ENCODE results near the gene NT5DC1.

The NT5DC1 gene

DNA sequence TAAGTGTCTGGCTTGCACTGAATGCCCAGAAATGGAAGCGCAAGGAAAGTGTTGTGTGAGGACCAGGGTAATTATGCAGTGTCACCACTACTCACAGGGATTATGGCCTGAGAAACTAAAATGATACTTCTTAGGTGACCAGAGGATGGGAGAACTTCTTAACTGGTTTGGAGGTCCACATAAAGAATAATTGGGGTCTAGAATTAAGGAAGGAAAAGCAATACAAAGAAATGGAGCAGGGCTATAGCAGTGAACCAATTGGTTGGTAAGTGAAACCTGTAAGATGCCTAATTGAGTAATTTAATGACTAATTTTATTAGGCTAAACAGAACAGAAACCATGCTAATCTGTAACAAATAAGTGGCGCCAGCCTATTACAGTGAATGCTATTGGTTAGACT, 147.9 kb downstream of the NT5DC1 start:
- no peak for DNase-seq

DNA sequence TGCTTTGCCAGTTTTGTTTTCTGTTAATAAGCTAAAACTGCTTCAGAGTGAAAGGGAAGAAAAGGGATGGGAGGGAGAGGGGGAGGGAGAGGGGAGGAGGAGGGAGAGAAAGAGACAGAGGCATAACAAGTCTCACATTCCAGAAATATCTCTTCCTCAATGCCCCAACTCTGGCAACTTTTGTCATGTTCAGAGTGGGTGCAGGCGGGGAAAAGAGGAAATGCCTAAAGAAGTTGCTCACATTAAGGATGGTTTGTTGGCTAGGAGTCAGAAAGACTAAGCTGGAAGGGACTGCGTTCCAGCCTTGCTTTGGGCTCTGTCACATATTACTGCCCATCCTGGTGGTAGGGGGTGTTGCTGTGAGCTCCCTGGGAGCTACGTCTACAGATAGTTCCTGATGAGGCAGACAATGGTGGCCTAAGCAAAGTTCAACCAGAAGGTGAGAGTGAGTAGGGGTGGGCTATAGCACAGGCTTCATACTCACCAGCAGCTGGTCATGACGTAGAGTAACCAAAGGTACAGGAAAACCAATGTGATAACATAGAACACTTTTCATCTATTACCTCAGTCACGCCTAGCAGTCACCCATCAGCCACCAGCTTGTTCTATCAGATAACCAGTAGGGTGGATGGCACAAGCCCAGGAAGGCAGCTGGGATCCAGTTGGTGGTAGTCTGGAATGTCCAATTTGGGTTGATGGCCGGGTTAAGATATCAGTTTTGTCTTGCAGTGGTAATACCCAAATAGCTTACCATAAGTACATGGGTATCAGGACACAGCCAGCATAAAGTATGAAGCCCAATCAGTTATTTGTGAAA, 151.1 kb downstream of the NT5DC1 start:
- peak; percentile 35 for DNase-seq

DNA sequence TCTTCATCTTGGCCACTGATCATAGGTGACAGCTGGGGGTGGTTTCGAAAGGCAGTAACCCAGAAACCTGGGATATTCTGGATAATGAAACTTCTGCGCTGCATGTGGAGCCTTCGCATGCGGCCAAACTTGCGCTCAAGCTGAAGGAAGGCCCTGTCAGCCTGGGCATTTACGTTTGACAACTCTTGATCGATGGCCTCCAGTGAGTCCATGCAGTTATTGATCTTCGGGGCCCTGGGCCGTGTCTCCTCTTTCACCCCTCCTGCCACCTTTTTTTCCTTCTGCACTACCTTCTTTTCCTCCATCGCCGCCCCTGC, 152.5 kb downstream of the NT5DC1 start:
- no peak for DNase-seq

DNA sequence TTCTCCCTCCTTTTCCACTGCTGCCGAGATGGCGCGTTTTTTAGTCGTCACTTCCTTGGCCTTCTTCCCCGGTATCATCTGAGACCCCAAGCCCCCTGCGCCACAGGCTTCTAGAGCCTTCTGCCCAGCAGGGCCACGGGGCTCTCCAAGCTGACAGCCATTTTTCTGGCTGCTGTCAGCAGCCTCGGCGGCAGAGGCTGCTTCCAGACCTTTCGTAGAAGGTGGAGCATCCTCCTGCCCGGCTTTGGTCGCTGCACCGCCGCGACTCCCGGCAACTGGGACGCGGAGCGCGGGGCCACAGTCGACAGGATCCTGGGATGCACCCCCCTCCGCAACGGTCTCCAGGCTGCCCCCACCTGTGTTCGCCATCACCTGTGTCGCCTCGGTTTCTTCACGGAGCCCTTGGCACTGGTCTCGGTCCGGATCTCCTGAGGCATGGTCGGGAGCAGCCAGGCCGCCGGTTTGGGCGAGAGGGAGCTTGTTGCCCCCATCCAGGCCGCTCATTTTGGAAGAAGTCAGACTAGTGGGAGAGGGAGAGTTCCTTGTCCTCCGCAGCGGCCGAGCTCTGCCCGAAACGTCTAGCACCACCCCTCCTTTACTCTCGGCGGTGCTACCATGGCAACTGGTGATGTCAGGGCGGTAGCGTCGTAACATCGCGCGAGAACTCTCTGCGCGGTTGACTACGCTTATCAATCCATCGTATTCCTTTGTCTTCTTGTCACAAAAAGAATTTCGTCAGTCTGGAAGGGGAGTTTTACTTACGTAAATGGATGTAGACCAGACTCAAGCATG, 153.0 kb downstream of the NT5DC1 start, which contains the start of gene TSPYL4:
TSPYL4 (minus strand) TSS at position 571 of the 792 bp plus-strand sequence; CDS start at position 504, 67 bp downstream.
- DNase-seq = peak; percentile 96

DNA sequence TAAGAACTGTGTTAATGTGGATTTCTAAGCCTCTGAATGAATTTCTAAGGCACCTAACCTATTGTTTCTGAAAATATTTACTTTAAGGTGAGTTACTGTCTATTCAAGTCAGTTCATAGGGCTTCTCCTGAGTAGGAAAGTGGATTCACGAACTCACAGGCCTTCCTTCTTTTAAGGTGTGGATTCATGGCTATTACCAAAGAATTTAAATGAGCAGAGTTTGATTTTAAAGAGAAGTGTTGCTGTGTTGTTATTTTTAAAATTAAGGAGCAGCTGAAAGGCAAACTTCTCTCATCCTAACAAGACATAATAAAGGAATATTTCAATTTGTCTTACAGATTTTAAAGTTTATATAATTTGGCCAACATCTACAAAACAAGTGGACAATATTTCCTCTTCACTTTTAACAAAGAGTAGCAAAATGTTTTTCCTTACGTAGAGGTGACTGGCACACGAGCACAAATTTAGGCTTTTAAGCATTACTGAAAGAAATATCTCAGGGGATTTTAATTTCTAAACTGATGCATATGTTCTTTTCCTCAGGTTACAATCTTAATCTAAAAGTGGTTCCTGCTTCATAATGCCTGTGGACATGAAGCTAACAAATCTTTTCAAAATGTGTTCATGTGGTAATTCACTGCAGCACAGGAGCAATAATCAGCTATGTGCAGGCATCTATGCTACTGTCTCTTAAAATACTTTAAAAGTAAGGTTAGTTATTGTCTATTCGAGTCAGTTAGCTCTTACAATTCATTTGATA, 153.8 kb downstream of the NT5DC1 start:
- DNase-seq = no peak

DNA sequence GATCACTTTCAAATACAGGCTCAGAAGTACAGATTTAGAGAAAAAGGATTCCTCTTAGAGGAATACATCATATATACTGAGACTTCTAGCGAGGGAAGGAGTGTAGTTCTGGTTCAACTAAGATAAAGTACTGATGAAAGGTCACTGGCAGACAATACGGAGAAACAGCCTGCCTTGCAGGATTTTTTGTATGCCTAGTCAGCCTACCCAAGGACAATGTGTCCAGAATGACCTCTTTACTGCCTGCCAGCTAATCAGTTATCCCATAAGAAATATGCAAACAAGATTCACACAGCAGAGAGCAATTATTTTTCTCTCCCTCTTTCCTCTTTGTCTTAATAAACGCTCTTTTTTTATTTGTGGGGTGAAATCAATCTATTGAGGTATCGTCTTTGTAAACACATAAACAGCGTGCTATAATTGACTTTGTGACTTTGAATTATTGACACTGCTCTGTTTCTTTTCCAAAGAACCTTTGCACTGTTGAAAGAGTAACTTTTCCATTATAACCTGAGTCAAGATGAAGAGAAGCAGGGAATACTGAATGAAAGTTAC, 154.7 kb downstream of the NT5DC1 start:
- no peak for DNase-seq

DNA sequence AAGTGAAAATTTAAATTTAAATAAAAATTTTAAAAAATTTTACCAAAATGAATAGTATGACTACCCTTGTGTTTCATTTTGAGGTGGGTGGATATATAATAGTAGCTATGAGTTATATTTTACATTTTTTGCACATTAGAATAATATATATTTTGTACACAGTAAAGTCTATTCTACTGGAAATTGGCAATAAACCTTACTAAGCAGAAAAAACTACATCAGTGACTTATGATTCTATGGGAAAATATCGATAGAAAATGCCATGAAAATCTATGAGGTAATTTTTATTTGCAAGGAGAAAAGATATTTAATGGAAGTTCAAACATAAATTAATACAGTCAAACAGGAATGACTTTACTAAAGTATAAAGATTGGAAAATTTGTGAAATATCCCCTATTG, 156.0 kb downstream of the NT5DC1 start:
- no peak for DNase-seq

DNA sequence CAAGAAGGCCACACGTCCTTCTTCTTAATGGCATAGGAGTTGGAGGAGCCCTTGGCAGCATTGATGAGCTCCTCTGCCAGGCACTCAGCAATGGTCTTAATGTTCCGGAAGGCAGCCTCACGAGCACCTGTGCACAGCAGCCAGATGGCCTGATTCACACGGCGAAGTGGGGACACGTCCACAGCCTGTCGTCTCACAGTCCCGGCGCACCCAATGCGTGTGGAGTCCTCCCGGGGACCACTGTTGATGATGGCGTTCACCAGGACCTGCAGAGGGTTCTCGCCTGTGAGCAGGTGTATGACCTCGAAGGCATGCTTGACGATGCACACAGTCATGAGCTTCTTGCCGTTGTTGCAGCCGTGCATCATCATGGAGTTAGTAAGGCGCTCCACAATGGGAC, 157.9 kb downstream of the NT5DC1 start:
- no peak for DNase-seq

DNA sequence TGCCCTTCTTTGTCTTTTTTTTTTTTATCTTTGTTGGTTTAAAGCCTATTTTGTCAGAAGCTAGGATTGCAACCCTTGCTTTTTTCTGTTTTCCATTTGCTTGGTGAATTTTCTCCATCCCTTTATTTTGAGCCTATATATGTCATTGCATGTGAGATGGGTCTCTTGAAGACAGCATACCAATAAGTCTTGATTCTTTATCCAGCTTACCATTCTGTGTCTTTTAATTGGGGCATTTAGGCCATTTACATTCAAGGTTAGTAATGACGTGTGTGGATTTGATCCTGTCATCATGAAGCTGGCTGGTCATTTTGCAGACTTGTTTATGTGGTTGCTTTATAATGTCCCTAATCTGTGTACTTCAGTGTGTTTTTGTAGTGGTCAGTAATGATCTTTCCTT, 162.7 kb downstream of the NT5DC1 start:
- DNase-seq = no peak

DNA sequence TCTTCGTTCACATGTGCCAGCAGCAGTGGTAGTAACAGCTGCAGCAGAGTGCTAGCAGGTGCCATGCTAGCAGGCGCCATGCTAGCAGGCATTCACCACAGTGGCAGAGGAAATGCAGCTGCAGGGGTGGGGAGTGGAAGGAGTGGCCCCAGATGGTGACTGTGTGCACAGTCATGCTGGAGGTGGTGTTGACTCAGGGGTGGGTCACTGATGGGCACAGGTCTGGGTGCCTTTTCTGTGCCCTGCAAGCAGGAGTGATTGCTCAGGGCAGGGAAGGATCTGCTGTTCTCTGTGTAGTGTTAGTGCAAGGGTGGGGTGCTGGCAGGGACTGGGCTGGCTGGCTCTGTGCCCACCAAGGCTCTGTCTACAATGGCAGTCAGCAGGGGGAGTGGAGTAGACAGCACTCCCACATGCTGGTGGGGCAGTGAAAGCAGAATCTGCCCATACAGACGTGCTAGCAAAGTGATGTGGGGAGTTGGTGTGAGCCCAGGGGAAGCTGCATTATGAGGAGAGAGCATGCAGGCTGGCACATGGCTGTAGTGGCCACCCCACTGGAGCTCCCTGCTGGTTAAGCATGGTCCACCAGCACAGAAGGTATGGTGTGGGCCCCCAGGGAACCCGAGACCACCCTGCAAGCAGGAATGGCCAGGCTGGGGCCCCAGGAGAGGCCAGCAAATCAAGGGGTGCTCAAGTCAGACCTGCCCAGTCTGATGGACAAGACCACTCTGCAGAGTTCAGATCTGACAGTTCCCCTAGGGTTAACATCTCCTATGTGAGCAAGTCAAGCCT, 164.6 kb downstream of the NT5DC1 start:
- DNase-seq = no peak

DNA sequence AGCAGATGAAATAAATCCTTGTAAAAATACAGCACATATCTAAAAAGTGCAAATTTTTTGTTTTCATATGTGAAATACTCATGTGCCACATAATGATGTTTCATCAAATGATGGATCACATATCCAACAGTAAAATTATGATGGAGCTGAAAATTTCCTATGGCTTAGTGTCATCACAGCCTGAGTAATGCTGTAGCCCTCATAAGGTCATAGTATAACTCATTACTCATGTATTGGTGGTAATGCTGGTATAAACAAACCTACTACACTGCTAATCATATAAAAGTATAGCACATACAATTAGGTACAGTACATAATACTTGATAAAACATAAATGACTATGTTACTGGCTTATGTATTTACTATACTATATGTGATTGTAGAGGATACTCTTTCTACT, 166.2 kb downstream of the NT5DC1 start:
- DNase-seq = no peak

DNA sequence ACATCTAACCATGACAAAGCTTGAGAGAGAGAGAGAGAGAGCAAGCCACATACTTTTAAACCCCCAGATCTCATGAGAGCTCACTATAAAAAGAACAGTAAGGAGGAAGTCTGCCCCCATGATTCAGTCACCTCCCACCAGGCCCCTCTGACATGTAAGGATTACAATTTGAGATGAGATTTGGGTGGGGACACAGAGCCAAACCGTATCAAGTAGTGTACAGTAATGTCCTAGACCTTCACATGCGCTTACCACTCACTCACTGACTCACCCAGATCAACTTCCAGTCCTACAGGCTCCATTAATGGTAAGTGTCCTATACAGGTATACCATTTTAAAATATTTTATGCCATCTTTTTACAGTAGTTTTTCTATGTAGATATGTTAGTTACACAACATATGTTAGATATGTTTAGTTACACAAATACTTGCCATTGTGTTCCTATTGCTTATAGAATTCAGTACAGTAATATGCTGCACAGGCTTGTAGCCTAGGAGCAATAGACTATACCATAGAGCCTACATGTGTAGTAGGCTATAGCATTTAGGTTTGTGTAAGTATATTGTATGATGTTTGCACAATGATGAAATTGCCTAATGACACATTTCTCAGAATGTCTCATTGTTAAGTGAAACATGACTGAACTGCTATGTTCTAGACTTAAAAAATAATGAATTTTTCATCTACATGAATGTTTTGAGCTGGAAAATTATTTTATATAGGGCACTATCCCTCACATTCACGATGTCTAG, 167.4 kb downstream of the NT5DC1 start:
- DNase-seq = no peak

DNA sequence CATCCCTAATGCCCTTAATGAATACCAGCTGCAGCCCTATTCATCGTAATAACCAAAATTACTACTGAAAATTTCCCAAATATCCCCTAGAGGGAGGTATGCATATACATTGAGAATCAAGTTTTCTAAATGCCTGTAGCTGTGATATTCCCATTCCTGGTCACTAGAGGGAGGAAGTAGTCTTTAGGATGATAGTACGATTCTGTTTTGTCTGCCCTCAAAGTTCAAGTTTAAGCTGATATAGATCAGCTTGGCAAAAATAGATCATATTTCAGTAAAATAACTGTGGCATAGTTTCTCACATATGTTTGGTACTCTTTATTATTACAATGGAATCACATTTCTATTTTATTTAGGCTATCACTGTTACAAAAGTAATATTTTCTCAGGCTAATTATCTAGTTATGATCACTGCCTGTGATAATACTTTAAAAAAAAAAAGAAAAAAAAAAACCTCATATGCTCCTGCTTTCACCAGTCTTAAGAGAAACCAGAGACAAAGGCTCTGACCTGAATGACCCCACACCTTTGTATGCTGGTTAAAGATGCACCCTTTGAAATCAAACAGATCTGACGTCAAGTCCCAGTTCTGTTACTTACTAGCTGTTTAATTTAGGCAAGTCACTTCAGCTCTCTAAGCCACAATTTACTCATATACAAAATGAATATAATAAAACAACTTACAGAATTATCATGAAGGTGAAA, 168.1 kb downstream of the NT5DC1 start:
- peak; percentile 81 for DNase-seq

DNA sequence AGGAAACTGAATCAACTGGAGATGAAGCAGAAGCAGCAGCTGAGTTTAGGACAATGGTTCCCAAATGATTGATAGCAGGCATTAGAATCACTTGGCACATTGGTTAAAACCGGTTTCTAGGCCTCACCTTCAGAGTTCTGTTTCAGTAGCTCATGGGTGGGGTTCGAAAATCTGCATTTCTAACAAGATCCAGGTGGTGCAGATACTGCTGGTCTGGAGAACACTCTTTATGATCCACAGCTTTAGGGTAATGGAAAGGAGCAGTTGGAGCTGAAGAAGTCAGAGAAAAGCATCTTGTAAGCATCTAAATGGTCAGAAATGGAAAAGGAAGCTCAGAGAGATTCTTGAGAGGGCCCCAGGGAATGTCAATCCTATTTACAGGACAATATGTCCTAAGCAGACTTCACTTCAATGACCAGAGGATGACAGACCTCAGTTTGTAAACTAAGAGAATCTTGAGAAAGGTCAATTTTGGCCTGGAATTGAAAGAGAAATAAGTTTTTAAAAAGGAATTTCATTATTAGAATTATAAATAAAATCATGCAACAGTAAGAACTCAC, 170.6 kb downstream of the NT5DC1 start:
- no peak for DNase-seq

DNA sequence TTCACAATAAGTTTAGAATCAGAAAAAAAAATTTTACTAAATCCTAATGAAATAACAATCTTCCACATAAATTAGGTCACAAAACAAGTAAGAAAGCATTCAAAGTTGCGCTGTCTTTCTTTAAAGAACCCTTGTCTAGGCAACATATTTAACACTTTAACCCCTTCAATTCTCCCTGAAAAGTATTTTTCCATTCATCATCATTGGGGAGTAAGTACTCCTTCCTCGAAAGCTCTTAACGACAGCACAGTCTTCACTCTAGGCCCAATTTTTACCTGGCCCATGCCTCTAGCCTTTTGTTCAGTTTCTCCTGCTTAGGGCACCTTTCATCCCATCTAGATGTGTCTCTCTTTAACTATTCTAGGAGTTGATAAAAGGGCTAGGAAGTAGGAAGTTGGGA, 176.5 kb downstream of the NT5DC1 start:
- DNase-seq = no peak

DNA sequence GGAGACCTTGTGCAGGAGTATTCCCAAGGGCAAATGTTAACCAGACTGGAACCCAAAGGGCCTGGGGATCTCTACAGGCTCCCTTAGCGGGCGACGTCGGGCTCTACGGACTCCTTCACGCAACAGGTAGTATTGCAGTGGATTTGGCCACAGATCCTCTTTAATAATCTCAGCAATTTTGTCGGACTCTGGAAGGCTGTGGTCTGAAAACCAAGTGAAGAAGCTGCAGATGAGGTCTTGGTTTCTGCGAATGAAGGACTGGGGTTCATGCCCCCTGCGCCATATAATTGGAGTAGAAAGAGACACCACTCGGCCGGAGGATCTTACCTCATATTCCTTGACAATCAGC, 177.8 kb downstream of the NT5DC1 start:
- no peak for DNase-seq

DNA sequence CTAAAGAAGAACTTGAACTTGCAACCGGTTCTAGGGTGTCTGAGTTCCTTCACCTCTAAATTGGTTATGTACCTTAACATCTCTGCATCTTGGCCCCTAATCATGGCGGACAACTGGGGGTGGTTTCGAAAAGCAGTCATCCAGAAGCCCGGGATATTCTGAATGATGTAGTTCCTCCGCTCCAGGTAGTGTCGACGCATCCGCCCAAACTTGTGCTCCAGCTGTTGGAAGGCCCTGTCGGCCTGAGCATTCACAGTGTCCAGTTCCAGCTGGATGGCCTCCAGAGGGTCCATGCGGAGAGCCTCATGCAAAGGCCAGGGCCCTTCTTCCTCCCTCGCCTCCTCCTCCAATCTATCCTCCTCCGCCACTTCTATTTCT, 178.2 kb downstream of the NT5DC1 start:
- DNase-seq = no peak

DNA sequence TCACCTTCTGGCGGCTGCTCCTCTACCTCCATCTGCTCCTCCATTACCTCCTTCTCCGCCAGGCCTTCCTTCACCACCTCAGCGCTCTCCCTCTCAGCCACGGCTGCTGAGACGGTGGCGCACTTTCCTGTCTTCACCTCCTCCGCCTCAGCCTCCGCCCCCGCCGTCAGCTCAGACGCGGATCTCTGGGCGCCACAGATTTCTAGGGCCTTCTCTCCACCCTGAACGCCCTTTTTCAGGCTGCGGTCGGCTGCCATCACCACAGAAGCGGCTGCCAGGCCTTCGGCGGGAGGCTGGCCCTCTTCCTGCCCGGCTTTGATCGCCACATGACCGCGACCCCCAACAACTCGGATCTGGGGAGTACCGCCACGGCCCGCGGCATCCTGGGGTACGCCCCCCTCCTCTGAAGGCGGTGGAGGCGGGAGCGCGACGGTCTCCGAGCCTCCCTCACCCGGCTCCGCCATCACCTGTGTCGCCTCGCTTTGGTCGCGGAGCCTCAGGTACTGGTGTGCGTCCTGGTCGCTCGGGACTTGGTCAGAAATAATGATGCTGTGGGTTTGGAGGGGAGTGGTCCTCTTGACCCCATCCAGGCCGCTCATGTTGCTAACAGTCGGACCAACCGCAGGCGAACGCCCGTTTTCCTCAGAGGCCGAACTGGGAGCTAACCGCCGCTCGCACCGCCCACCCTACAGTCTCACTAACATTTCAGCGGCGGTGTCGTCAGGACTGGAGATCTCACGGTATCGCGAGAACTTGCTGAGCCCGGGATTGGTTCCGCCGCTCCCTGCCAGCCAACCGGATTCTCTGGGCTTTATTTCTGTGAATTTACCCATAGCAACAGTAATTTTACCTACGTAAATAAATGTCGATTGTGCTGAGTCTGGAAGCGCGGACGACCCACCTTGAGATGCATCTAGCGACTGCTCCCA, 178.8 kb downstream of the NT5DC1 start, which contains the start of gene TSPYL1:
TSPYL1 (minus strand) TSS at position 699 of the 929 bp plus-strand sequence; CDS start at position 599, 100 bp downstream.
- DNase-seq = peak; percentile 98

DNA sequence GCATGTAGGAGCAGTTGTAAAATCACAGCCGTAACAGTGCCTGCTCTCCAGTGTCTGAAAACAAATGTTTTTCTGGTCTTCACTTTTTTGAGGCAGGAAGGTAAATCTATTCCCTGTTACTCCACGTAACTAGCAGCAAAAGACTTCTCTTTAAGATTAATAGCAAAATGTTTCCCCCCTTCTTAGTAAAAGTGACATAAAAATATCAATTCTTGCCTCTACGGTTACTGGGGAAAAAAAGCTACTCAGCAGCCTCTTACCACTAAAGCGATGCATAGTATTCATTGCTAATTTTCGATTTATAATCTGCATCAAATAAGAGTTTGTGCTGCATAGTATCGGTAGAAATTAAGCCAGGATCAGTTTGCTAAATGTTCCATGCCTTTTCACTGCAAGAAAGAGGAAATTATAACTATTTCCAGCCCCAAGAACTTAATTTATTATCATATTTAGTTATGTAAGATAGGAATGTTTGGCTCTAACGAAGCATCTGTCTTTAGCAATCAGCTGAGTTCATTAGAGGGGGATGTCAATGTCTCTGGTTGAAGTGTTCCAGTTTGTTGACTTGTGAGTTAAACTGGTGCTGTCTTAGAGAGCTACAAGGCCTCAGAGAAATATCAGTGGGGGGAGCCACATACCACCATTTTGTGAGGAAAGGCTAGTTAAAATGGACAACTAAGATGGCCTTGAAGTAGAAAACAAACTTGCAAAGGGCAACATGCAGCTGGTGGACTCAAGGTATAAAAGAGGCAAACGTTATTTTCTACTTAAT, 179.7 kb downstream of the NT5DC1 start:
- no peak for DNase-seq

Measured in suppressor macrophage treated with lipopolysaccharide for 4 hours (primary cell).